Stomach (tissue), 4 donors: ENCODE results near the gene CAPN15.

Source experiments
- POLR2A ChIP-seq, 4 donors: fragments of 450-650 bp; IDR thresholded peaks; one replicate each; pipeline ENCODE4 v1.6.1; 2016; ENCODE audit warnings: antibody characterized with exemption in 4 of 4, control low read depth in 2 of 4, mild to moderate bottlenecking in 1 of 4, moderate library complexity in 1 of 4
- TF ChIP-seq, protein P1 (sequence below), 7 experiments: fragments of 450-650 bp in 4 of 7; fragments of 200-600 bp in 3 of 7; sonication (generic) in 3 of 7; IDR thresholded peaks; one replicate each; pipeline ENCODE4 v1.5.1; 2016 to 2019; ENCODE audit warnings: antibody characterized with exemption in 7 of 7, control low read depth in 2 of 7, mild to moderate bottlenecking in 1 of 7

DNA sequence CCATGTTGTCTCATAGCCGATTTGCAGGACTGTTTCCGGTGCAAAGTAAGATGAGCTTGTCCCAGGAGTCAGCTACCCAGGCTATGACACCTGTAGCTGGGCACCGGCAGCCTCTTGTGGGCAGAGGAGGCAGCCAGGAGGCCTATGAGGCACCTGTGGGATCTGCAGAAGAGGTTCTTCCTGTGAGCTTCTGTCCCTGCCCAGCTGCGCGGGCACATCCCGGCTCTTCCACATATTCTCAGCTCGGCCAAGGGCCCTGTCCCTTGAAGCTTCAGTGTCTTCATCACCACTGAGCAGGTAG lies 21.3 kb upstream of the CAPN15 start:
- TF ChIP-seq, protein P1, sequence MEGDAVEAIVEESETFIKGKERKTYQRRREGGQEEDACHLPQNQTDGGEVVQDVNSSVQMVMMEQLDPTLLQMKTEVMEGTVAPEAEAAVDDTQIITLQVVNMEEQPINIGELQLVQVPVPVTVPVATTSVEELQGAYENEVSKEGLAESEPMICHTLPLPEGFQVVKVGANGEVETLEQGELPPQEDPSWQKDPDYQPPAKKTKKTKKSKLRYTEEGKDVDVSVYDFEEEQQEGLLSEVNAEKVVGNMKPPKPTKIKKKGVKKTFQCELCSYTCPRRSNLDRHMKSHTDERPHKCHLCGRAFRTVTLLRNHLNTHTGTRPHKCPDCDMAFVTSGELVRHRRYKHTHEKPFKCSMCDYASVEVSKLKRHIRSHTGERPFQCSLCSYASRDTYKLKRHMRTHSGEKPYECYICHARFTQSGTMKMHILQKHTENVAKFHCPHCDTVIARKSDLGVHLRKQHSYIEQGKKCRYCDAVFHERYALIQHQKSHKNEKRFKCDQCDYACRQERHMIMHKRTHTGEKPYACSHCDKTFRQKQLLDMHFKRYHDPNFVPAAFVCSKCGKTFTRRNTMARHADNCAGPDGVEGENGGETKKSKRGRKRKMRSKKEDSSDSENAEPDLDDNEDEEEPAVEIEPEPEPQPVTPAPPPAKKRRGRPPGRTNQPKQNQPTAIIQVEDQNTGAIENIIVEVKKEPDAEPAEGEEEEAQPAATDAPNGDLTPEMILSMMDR (IDR thresholded peaks at IDR 0.05), result no peak
- no peak for TF ChIP-seq POLR2A (IDR thresholded peaks at IDR 0.05)
